Spleen (tissue), 7 donors: ENCODE measurements around the gene PTPRK.

Experiments
- CTCF ChIP-seq, 11 experiments: fragments of 200-600 bp in 7 of 11; fragments of 450-650 bp in 4 of 11; sonication (generic) in 4 of 11; IDR thresholded peaks in 8 of 11; conservative IDR thresholded peaks in 3 of 11; 1 replicate in 7 of 11; 2 replicates in 4 of 11; pipeline versions ENCODE4 v1.4.0 to v1.8.0; 2016 to 2021; ENCODE audit warnings: antibody characterized with exemption in 11 of 11, inconsistent platforms in 4 of 11, mild to moderate bottlenecking in 1 of 11
- POLR2A ChIP-seq, 3 donors: fragments of 450-650 bp; IDR thresholded peaks; one replicate each; pipeline ENCODE4 v1.5.1; 2017; ENCODE audit warnings: antibody characterized with exemption in 3 of 3, mild to moderate bottlenecking in 1 of 3
- POLR2AphosphoS5 ChIP-seq, 3 donors: sonication (generic); formaldehyde crosslinking; IDR thresholded peaks; one replicate each; pipeline ENCODE4 v1.5.1; 2017; ENCODE audit warnings: antibody characterized with exemption in 3 of 3
- donor health status: DM: no; HTN: no; CAD: no; lungs with moderate emphysema.
- donor health status: DM: no; HTN: no; CAD: no.
- donor health status: DM: no; HTN: no; CAD: no.

DNA sequence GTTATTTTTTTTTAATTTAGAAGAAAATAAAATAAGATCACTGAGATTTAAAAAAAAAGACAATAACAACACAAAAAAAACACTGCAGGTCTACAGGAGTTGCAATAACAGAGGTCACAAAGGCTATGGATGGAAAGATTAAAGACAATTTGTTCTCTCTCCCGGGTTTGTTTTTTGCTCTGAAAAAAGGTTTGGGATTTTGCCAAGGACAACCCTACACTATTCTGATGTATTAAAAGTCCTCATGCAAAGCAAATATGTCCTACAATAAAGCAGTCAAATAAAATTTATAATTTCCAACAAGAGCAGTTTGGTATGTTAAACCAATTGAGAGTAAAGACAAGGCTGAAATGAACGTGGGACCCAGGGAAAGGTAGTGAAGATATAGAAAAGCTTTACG lies 55.6 kb downstream of the PTPRK start:
- TF ChIP-seq POLR2A (IDR thresholded peaks at IDR 0.05) (no peak), CTCF (IDR thresholded peaks at IDR 0.05 in 8 of 11, conservative IDR thresholded peaks at IDR 0.05 in 3 of 11) (no peak), POLR2AphosphoS5 (IDR thresholded peaks at IDR 0.05) (no peak)
